ENCODE results near the gene ZBTB37. TPM values are rescaled to one million over a fixed set of nuclear protein-coding genes. Genes with fewer than 3 reads are reported as not detected.

ZBTB37 gene
- total and polyA plus RNA-seq, 9 of the 15 experiments (the other 6 are each of a cell fraction or from before 2014, with no cell fraction given), result 1.3 to 13.9 (median 5.4) TPM

DNA sequence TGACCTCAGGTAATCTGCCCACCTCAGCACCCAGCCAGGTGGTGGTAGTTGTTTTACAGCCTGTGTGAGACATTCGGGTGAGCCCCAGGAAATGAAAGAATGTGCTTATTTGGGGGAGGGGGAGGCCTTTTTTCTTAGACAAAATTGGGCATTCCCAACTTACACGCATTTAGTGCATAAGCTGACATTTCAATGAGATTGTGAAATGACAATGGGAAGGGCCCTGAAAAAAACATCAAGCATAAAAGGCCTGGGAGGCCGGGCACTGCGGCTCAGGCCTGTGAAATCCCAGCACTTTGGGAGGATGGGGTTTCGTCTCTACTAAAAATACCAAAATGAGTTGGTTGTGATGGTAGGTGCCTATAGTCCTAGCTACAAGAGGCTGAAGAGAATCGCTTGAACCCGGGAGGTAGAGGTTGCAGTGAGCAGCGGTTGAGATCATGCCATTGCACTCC is 5.4 kb upstream of the ZBTB37 start (continued):
- TF ChIP-seq, protein P1, sequence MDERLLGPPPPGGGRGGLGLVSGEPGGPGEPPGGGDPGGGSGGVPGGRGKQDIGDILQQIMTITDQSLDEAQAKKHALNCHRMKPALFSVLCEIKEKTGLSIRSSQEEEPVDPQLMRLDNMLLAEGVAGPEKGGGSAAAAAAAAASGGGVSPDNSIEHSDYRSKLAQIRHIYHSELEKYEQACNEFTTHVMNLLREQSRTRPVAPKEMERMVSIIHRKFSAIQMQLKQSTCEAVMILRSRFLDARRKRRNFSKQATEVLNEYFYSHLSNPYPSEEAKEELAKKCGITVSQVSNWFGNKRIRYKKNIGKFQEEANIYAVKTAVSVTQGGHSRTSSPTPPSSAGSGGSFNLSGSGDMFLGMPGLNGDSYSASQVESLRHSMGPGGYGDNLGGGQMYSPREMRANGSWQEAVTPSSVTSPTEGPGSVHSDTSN (CRISPR knock-in tag; IDR thresholded peaks at IDR 0.05; ENCODE audit: low read depth), result no peak
- TF ChIP-seq, protein P1 (tag; conservative IDR thresholded peaks at IDR 0.05; ENCODE audit: low read depth), result no peak
- TF ChIP-seq KDM1A (IDR thresholded peaks at IDR 0.05) (0 out of 4 replicates have a peak, but pooled peaks of 1 of the 2 experiments have one; percentile 9), CCAR2 (IDR thresholded peaks at IDR 0.05; ENCODE audit: low read depth, low read length) (0 out of 2 replicates have a peak, but pooled peaks have one; percentile 5), BHLHE40 (IDR thresholded peaks at IDR 0.05; ENCODE audit: low read length) (no peak), HDAC6 (IDR thresholded peaks at IDR 0.05; ENCODE audit: low read depth, low read length) (no peak), CEBPB (tag; IDR thresholded peaks at IDR 0.05) (peak; percentile 74), FOXA3 (CRISPR knock-in tag; conservative IDR thresholded peaks at IDR 0.05 in 1 of 2, IDR thresholded peaks at IDR 0.05 in 1 of 2) (no peak), POLR2AphosphoS2 (IDR thresholded peaks at IDR 0.05; ENCODE audit: low read length) (peak; percentile 58), KDM5B (IDR thresholded peaks at IDR 0.05; ENCODE audit: insufficient replicate concordance, low read depth, low read length) (peak; percentile 41), SOX6 (IDR thresholded peaks at IDR 0.05) (peak; percentile 29; the same call in 1 of the 2 replicates), TAL1 (IDR thresholded peaks at IDR 0.05) (no peak), ZNF436 (CRISPR knock-in tag; IDR thresholded peaks at IDR 0.05) (0 out of 2 replicates have a peak, but pooled peaks have one; percentile 7), PRMT5 (CRISPR knock-in tag; IDR thresholded peaks at IDR 0.05) (no peak), SIRT6 (IDR thresholded peaks at IDR 0.05; ENCODE audit: low read depth, low read length) (peak; percentile 83)
- TF ChIP-seq, protein P2, sequence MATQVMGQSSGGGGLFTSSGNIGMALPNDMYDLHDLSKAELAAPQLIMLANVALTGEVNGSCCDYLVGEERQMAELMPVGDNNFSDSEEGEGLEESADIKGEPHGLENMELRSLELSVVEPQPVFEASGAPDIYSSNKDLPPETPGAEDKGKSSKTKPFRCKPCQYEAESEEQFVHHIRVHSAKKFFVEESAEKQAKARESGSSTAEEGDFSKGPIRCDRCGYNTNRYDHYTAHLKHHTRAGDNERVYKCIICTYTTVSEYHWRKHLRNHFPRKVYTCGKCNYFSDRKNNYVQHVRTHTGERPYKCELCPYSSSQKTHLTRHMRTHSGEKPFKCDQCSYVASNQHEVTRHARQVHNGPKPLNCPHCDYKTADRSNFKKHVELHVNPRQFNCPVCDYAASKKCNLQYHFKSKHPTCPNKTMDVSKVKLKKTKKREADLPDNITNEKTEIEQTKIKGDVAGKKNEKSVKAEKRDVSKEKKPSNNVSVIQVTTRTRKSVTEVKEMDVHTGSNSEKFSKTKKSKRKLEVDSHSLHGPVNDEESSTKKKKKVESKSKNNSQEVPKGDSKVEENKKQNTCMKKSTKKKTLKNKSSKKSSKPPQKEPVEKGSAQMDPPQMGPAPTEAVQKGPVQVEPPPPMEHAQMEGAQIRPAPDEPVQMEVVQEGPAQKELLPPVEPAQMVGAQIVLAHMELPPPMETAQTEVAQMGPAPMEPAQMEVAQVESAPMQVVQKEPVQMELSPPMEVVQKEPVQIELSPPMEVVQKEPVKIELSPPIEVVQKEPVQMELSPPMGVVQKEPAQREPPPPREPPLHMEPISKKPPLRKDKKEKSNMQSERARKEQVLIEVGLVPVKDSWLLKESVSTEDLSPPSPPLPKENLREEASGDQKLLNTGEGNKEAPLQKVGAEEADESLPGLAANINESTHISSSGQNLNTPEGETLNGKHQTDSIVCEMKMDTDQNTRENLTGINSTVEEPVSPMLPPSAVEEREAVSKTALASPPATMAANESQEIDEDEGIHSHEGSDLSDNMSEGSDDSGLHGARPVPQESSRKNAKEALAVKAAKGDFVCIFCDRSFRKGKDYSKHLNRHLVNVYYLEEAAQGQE (IDR thresholded peaks at IDR 0.05; ENCODE audit: borderline replicate concordance), result no peak
- TF ChIP-seq, protein P2 (CRISPR knock-in tag; IDR thresholded peaks at IDR 0.05; ENCODE audit: low read depth), result no peak
- TF ChIP-seq, protein P3, sequence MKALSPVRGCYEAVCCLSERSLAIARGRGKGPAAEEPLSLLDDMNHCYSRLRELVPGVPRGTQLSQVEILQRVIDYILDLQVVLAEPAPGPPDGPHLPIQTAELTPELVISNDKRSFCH (CRISPR knock-in tag; IDR thresholded peaks at IDR 0.05), result no peak
- TF ChIP-seq, protein P3 (tag; IDR thresholded peaks at IDR 0.05), result no peak

Data from K562 (cell line).